ENCODE results near the gene TUT1. TPM values are rescaled to one million over a fixed set of nuclear protein-coding genes. Genes with fewer than 3 reads are reported as not detected.

The TUT1 gene
- total and polyA plus RNA-seq, 2 of the 4 experiments (the other 2 are of a cell fraction): 4.3 to 10.1 TPM

GRCh38 chr11:62605467-62605866 lies 14.1 kb upstream of the TUT1 start:
- H3K4me2 ChIP-seq (ENCODE audit: low read depth, low read length): no peak overlapping the region
- peaks cover 3% of the 10 kb centered on the region; the same call in 1 of the 2 replicates for H3K4me1 ChIP-seq (ENCODE audit: control insufficient read depth, insufficient read depth, low read length)
- peaks cover 5 to 13% of the 10 kb centered on the region in 2 experiments; a peak in 2 of 4 replicates for H3K79me1 ChIP-seq (ENCODE audit: low read depth in 1 of 2, low read length in 2 of 2)
- intact Hi-C loops (cut with micrococcal nuclease): no loop called here
- BruUV-seq (replicated peaks): no TSS peak
- no CpG with 5 or more reads among the region's 6 CpGs for WGBS, 2 experiments (ENCODE audit: extremely low coverage in 2 of 2, insufficient read length in 1 of 2)
- H3K9me1 ChIP-seq (ENCODE audit: insufficient read depth, low read length): peaks cover 5% of the 10 kb centered on the region
- no peak overlapping the region for H3K23ac ChIP-seq (ENCODE audit: low read depth, low read length)
- no peak overlapping the region for H2BK15ac ChIP-seq (ENCODE audit: low read depth, low read length)
- H3K14ac ChIP-seq (replicated peaks; ENCODE audit: low read depth, low read length): no peak overlapping the region
- H3K4ac ChIP-seq (ENCODE audit: low read depth, low read length): no peak overlapping the region
- dilution Hi-C loops (cut with HindIII; ENCODE audit: low sequenced_read_pairs, unreplicated experiment): no loop called here
- H3K4me3 ChIP-seq (ENCODE audit: insufficient read depth, low read depth, low read length): no peak overlapping the region
- no peak for ATAC-seq (ENCODE audit: low read depth)
- DNase-seq: no peak
- no peak overlapping the region for H3K56ac ChIP-seq (ENCODE audit: extremely low read depth, insufficient read depth, low read length)
- ChIA-PET CTCF (no interaction called here), POLR2A (ENCODE audit: unreplicated experiment) (interaction anchor here (0.5 kb wide), 1 partner anchor 19 kb away, joined by 3 read pairs; no protein-coding TSS in a partner anchor)
- H3K18ac ChIP-seq (ENCODE audit: low read depth, low read length): no peak overlapping the region
- H4K8ac ChIP-seq (ENCODE audit: low read depth in 2 of 2, low read length in 2 of 2): no peak overlapping the region
- peaks cover 31% of the 10 kb centered on the region for H3K36me3 ChIP-seq (ENCODE audit: control insufficient read depth, insufficient read depth, low read length)
- H3K9me3 ChIP-seq (ENCODE audit: control insufficient read depth, insufficient read depth, low read length): no peaks in the 10 kb centered on the region
- no peak overlapping the region for H3K27ac ChIP-seq (ENCODE audit: insufficient read depth, low read length)
- no peak overlapping the region for H2BK120ac ChIP-seq (ENCODE audit: low read depth, low read length)
- no peak overlapping the region for H2BK5ac ChIP-seq (ENCODE audit: low read depth, low read length, poor library complexity, severe bottlenecking)
- no peak overlapping the region for H2BK20ac ChIP-seq (ENCODE audit: low read depth, low read length)
- no peak overlapping the region for H3K9ac ChIP-seq (ENCODE audit: low read depth, low read length)
- no peaks in the 10 kb centered on the region for H3K27me3 ChIP-seq (ENCODE audit: control insufficient read depth, insufficient read depth, low read length)
- TF ChIP-seq FOS (IDR thresholded peaks at IDR 0.05; ENCODE audit: low read depth, low read length) (no peak), SMC3 (IDR thresholded peaks at IDR 0.05; ENCODE audit: low read depth, low read length) (no peak), RAD21 (IDR thresholded peaks at IDR 0.05; ENCODE audit: low read length) (no peak), CEBPB (IDR thresholded peaks at IDR 0.05; ENCODE audit: low read depth, low read length) (no peak), BHLHE40 (IDR thresholded peaks at IDR 0.05; ENCODE audit: low read depth, low read length) (no peak), MXI1 (IDR thresholded peaks at IDR 0.05; ENCODE audit: borderline replicate concordance, low read depth, low read length) (no peak), CTCF (conservative IDR thresholded peaks at IDR 0.05; ENCODE audit: low read depth, low read length) (no peak), USF2 (IDR thresholded peaks at IDR 0.05; ENCODE audit: low read depth, low read length) (no peak), CHD1 (IDR thresholded peaks at IDR 0.05; ENCODE audit: low read depth, low read length) (no peak), MAFK (IDR thresholded peaks at IDR 0.05; ENCODE audit: low read depth, low read length) (no peak), RCOR1 (IDR thresholded peaks at IDR 0.05; ENCODE audit: insufficient replicate concordance, low read length) (no peak), RFX5 (IDR thresholded peaks at IDR 0.05; ENCODE audit: low read depth, low read length) (no peak), NFE2L2 (IDR thresholded peaks at IDR 0.05; ENCODE audit: low read depth, low read length) (no peak), MAZ (IDR thresholded peaks at IDR 0.05; ENCODE audit: borderline replicate concordance, low read depth, low read length) (no peak), ELK1 (IDR thresholded peaks at IDR 0.05; ENCODE audit: borderline replicate concordance, low read depth, low read length) (no peak)
- in situ Hi-C loops (cut with MboI; ENCODE audit: low sequenced_read_pairs): no loop called here
- peaks cover 2% of the 10 kb centered on the region; the same call in 1 of the 2 replicates for H4K20me1 ChIP-seq (ENCODE audit: insufficient read depth, low read length)
- no peak overlapping the region for H2AK9ac ChIP-seq (replicated peaks; ENCODE audit: low read depth, low read length, poor library complexity)
- no peak overlapping the region for H2AFZ ChIP-seq (replicated peaks; ENCODE audit: low read length, poor library complexity)
- no peak overlapping the region for H4K91ac ChIP-seq (ENCODE audit: insufficient read depth, low read depth, low read length)
- no peak overlapping the region for H4K5ac ChIP-seq (ENCODE audit: low read depth, low read length)
- H2AK5ac ChIP-seq (ENCODE audit: low read depth, low read length): no peak overlapping the region
